ENCODE results near the gene SLC7A1. TPM values are rescaled to one million over a fixed set of nuclear protein-coding genes. Genes with fewer than 3 reads are reported as not detected.

SLC7A1 gene
- total and polyA plus RNA-seq, 2 donors (not counting 3 experiments of a cell fraction or from before 2014, with no cell fraction given) = 21.0 to 79.3 TPM

DNA sequence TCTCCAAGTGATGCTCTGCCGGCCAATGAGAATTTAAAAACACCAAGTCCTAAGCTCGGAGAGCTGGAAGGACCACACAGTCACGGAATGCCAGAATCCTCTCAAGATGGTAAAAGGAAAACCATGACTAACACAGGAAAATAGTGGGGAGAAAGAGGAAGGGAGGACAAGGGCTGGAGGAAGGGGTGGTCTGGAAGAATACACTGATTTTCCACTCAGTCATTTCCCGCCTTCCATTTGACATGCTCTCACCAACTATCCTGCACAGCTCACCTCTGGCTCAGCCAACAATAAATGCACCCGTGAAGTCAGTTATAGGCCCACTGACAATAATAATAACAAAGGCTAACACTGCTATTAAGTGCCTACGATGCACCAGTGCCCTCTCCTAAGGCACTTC is 31.5 kb downstream of the SLC7A1 start:
- intact Hi-C loops (cut with micrococcal nuclease) (loop anchor here (1.0 to 2.0 kb wide), 2 partner anchors 17 to 31 kb away; partner anchors contain the start of gene SLC7A1), dilution Hi-C loops (cut with MboI; ENCODE audit: extremely low pct_ligation_motif_present, low sequenced_read_pairs) (no loop called here)
- H3K4me1 ChIP-seq (ENCODE audit: control insufficient read depth, extremely low read depth, insufficient read depth, low read length) = peaks cover 37% of the 10 kb centered on the region
- TF ChIP-seq, protein P1, sequence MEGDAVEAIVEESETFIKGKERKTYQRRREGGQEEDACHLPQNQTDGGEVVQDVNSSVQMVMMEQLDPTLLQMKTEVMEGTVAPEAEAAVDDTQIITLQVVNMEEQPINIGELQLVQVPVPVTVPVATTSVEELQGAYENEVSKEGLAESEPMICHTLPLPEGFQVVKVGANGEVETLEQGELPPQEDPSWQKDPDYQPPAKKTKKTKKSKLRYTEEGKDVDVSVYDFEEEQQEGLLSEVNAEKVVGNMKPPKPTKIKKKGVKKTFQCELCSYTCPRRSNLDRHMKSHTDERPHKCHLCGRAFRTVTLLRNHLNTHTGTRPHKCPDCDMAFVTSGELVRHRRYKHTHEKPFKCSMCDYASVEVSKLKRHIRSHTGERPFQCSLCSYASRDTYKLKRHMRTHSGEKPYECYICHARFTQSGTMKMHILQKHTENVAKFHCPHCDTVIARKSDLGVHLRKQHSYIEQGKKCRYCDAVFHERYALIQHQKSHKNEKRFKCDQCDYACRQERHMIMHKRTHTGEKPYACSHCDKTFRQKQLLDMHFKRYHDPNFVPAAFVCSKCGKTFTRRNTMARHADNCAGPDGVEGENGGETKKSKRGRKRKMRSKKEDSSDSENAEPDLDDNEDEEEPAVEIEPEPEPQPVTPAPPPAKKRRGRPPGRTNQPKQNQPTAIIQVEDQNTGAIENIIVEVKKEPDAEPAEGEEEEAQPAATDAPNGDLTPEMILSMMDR (IDR thresholded peaks at IDR 0.05; ENCODE audit: extremely low read depth in 1 of 2, insufficient read depth in 1 of 2, low read depth in 1 of 2, low read length in 2 of 2) = no peak
- TF ChIP-seq FOS (IDR thresholded peaks at IDR 0.05; ENCODE audit: borderline replicate concordance, insufficient read depth, low read length) (peak; percentile 83), POLR2AphosphoS5 (IDR thresholded peaks at IDR 0.05; ENCODE audit: insufficient read depth, low read depth, low read length) (peak; percentile 65), EZH2 (IDR thresholded peaks at IDR 0.05; ENCODE audit: borderline replicate concordance, low read depth, low read length, severe bottlenecking) (no peak), JUN (IDR thresholded peaks at IDR 0.05; ENCODE audit: borderline replicate concordance, insufficient read depth, insufficient read length, low read depth) (peak; percentile 94), MYC (IDR thresholded peaks at IDR 0.05; ENCODE audit: low read depth, low read length) (no peak), POLR2A (IDR thresholded peaks at IDR 0.05; ENCODE audit: low read depth, low read length) (no peak), GATA2 (IDR thresholded peaks at IDR 0.05; ENCODE audit: insufficient read depth, insufficient read length, low read depth, low read length) (peak; percentile 40)
- TF ChIP-seq, protein P2, sequence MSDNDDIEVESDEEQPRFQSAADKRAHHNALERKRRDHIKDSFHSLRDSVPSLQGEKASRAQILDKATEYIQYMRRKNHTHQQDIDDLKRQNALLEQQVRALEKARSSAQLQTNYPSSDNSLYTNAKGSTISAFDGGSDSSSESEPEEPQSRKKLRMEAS (IDR thresholded peaks at IDR 0.05; ENCODE audit: insufficient read depth, insufficient read length) = no peak
- H4K20me1 ChIP-seq (replicated peaks; ENCODE audit: control insufficient read depth, extremely low read depth, insufficient read depth, low read length) = no peaks in the 10 kb centered on the region
- DNase-seq (ENCODE audit: low read depth, low spot score) (peak; percentile 92), FAIRE-seq (peak; percentile 95)
- peak overlapping the region; percentile 73 for H3K27ac ChIP-seq (ENCODE audit: insufficient read depth, low read depth, low read length)
- H3K4me3 ChIP-seq (replicated peaks in 1 of 3; ENCODE audit: insufficient read depth in 1 of 3, low read depth in 1 of 3, low read length in 3 of 3) = no peak overlapping the region
- peak overlapping the region; percentile 64 for H3K4me2 ChIP-seq (ENCODE audit: insufficient read depth, low read length)
- peaks cover 85% of the 10 kb centered on the region for H3K79me2 ChIP-seq (ENCODE audit: control insufficient read depth, insufficient read depth, low read length)
- H2AFZ ChIP-seq (ENCODE audit: low read depth, low read length) = no peak overlapping the region
- no TSS peak for BruUV-seq (replicated peaks)
- H3K9me3 ChIP-seq (replicated peaks; ENCODE audit: control insufficient read depth, insufficient read depth, low read length) = no peaks in the 10 kb centered on the region
- H3K27me3 ChIP-seq (ENCODE audit: control insufficient read depth in 2 of 2, insufficient read depth in 2 of 2, low read length in 2 of 2) = no peaks in the 10 kb centered on the region
- H3K9me1 ChIP-seq (replicated peaks; ENCODE audit: control insufficient read depth, extremely low read depth, insufficient read depth, low read length) = no peaks in the 10 kb centered on the region
- no peaks in the 10 kb centered on the region for H3K36me3 ChIP-seq (ENCODE audit: control insufficient read depth in 2 of 2, extremely low read depth in 1 of 2, insufficient read depth in 2 of 2, low read length in 2 of 2)
- peak overlapping the region; percentile 45 for H3K9ac ChIP-seq (replicated peaks; ENCODE audit: extremely low read depth, insufficient read depth, low read length)
- CTCF ChIA-PET = interaction anchor here (0.7 to 3.1 kb wide), 17 partner anchors 9 to 281 kb away, joined by 3 to 26 read pairs (median 5); no protein-coding TSS in a partner anchor
- POLR2A ChIA-PET = interaction anchor here (1.1 kb wide), 1 partner anchor 9 kb away, joined by 4 read pairs; no protein-coding TSS in a partner anchor

All from endothelial cell of umbilical vein (primary cell).